HuH-7.5 (cell line): ENCODE results near the gene SECISBP2.
"Not testable (repeated sequence)": the region's sequence is repeated elsewhere in the genome, so short reads cannot be mapped to it uniquely, and the experiment has no call there.

Source experiments
- DNase-seq: peaks from one replicate; pipeline ENCODE4 v3.0.0; 2011; ENCODE audit warnings: low spot score

Gene SECISBP2

DNA sequence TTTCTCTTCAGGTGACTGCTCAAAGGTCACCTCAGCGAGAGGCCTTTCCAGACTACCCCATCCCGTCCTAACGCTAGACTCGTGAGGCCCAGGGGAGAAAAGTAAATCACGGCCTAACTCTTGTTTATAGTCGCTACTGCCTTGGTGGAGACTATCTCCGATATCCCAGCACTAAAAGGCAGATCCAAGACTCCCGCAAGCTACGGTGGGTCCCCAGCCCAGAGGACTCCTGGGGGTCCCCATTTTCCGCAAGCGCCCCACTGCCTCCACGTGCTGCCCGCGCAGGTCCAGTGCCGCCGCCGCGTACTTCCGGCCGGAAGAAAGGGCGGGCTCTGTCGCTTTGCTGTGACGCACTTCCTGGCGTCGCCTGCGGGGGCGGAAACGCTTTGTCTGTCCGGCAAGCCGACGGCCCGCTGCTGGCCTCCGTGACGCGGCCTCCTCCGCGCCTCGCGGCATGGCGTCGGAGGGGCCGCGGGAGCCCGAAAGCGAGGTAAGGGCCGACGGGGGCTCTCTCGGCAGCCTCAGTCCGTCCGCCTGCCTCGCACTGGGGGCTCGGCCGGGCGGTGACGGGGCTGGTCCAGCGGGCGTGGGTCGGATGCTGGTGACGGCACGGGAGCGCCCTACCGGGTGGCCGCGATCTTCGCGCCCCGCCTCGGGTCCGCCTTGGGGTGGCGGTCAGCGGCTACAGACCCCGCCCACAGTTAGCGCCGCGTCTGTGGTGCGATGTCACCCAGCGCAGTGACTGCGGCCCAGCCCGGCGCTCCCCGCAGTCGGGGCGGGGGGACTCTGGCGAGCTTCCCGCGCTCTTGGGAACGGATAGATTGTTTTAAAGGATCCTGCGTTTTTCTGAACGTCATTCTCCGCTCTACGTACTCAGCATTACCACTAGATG, at the start of gene SECISBP2:
Gene SECISBP2 (plus strand): TSS at position 378 of the 892 bp plus-strand sequence. CDS start 77 bp downstream, at position 455.
- peak; percentile 73 for DNase-seq

- DNase-seq: no peak
Observed at GRCh38 chr9:89273528-89274279, 44.6 kb upstream of the SECISBP2 start.

DNA sequence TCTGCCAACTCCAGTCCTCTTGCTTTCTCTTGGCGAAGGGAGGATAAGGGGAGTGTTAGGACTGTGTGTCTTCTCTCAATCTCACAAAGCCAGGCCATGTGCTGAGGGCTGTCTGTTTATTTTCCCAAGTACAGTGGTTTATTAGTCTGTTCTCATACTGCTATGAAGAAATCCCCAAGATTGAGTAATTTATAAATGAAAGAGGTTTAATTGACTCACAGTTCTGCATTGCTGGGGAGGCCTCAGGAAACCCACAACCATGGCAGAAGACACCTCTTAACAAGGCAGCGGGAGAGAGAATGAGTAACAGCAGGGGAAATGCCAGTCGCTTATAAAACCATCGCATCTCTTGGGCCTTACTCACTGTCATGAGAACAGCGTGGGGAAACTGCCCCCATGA, 43.5 kb upstream of the SECISBP2 start:
- DNase-seq: no peak

DNA sequence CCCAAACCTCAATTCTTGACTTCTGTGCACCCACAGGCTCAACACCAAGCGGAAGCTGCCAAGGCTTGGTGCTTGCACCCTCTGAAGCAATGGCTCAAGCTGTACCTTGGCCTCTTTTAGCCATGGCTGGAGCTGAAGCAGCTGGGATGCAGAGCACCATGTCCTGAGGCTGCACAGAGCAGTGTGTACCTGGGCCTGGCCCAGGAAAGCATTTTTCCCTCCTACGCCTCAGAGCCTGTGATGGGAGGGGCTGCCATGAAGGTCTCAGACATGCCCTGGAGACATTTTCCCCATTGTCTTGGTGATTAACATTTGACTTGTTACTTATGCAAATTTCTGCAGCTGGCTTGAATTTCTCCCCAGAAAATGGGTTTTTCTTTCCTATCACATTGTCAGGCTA, 42.3 kb upstream of the SECISBP2 start:
- DNase-seq: not testable (repeated sequence)

DNA sequence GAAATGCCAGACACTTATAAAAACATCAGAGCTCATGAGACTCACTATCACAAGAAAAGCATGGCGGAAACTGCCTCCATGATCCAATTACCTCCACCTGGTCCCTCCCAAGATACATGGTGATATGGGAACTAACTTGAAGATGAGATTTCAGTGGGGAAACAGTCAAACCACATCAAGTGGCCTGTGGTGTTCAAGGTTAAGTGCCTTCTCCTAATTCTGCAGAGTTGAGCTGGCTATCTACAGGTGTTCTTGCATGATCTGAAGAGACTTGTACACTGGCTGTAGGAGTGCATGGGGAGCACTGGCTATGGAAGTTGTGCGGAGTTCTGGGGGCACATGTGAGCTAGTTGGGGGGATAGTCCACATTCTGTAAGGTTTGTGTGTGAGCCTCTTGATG, 41.3 kb upstream of the SECISBP2 start:
- DNase-seq: no peak

- no peak for DNase-seq
Observed at GRCh38 chr9:89277454-89277853, 40.8 kb upstream of the SECISBP2 start.

DNA sequence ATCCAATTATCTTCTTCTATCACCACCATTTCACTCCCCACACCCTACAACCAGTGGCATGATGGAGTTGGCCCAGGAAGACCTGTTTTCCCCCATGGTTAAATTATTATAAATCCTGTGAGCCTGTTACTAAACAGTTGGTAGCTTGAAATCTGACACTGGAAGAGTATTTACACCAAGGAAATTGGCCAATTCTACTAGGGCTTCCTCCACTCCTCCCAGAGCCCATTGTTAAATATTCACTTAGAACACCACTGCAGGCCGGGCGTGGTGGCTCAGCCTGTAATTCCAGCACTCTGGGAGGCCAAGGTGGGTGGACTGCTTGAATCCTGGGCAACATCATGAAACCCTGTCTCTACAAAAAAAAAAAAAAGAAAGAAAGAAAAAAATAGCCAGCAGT, 39.7 kb upstream of the SECISBP2 start:
- no peak for DNase-seq

DNA sequence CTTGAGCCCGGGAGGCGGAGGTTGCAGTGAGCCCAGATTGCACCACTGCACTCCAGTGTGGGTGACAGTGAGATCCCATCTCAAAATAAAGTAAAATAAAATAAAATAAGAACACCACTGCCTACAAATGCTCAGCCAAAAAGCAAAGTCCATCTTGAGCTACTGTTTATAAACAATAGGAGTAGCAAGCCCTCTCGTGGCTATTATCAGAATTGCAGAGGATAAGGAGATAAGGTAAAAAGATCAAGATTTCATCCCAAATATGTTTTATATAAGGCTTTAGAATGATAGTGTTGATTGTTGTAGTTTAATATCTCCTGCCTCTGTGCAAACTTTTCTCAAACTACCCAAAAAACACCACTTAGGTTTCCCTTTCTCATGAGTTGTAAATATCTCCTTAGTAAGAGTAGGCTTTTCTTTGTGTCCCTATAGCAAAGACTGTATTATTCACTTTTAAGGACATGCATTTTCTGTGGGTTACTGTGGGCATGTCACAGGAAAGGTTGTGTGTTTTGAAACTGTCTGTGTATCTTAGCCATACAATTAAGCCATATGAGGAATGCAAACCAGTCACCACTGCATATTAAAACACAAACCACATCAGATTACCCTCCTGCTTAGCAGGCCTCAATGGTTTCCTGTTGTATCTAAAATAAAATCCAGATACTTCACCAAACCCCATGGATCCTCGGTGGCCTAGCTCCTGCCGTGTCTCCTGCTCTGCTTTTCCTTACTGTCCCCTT, 39.1 kb upstream of the SECISBP2 start:
- peak; percentile 21 for DNase-seq

DNA sequence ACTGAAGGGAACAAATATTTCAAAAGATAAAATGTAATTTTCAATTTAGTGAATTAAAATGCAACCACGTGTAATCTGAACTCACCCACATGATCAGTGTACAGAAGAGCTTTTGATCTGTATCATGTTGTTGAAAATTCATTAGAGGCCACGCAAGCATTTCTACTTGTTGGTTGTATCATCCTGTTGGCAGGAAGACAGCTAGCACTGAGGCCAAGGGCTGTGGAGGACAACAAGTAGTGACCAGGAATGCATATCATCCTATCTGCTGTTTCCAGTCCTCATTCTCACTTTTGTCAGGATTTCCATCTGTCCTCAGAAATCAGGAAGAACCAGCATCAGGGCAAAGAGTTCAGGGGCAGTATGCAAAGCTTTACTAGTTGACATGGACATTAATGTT, 37.2 kb upstream of the SECISBP2 start:
- no peak for DNase-seq

DNA sequence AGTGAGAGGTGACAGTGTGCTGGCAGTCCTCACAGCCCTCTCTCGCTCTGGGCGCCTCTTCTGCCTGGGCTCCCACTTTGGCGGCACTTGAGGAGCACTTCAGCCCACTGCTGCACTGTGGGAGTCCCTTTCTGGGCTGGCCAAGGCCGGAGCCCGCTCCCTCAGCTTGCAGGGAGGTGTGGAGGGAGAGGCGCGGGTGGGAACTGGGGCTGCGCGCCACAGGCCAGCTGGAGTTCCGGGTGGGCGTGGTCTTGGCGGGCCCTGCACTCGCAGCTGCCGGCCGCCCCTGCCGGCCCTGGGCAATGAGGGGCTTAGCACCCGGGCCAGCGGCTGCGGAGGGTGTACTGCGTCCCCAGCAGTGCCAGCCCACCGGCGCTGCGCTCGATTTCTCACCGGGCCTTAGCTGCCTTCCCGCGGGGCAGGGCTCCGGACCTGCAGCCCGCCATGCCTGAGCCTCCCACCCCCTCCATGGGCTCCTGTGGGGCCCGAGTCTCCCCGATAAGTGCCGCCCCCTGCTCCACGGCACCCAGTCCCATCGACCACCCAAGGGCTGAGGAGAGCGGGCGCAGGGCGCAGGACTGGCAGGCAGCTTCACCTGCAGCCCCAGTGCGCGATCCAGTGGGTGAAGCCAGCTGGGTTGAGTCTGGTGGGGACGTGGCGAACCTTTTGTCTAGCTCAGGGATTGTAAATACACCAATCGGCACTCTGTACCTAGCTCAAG, 35.9 kb upstream of the SECISBP2 start:
- DNase-seq: not testable (repeated sequence)

DNA sequence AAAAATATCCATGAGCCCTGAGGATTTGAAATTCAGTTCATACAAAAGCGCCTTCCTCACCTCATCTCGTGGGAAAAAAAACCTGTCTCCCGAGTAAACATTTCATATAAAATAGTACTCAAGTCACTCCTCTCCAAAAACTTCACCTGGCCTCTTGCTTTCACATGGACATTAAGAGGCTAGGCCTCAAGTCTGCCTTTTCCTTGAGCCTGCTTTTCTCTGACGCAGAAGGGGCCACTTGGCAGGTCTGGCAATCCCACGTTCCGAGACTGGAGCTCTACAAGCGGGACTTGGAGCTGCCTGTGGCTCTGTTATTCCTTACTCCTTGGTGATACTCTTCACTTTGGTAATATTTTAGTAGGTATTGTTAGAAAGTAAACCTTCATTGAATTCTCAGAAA, 34.2 kb upstream of the SECISBP2 start:
- DNase-seq: no peak

DNA sequence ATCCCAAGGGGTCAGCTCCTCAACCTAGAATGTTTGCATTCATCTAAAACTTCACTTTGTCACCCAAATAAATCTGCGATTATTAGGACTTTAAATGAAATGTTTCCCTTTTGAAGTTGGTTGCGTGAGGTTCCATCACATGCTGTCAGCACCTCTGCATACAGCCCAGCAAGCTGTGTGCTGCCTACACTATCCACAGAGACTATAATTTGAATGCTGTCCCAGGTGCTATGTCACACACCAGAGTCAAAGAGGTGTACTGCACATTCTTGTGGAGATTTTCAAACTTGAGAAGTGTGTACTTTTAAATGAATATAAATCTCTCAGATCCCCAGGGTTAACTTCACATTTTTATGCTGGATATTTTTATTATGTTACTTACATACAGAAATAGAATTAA, 26.6 kb upstream of the SECISBP2 start:
- DNase-seq: no peak

- no peak for DNase-seq
Observed at GRCh38 chr9:89293014-89293413, 25.3 kb upstream of the SECISBP2 start.

DNA sequence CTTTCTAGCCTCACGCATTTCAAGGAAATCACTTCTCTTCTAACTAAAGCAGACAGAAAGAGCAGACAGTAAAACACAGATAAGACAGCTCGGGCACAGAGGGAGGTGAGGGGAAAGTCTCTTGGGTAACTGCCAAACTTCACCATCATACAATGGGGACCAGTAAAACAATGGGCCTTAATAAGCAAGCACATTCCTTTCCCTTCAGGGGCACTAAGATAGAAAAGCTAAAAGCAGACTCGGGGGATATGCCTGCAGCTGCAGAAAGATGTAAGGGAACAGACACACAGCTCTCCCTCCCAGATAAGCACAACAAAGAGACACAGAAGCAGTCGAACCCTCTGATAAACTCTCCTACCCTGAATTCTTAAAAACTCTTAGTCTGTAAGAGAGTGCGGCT, 22.9 kb upstream of the SECISBP2 start:
- DNase-seq: no peak

GRCh38 chr9:89301996-89302395, 16.3 kb upstream of the SECISBP2 start:
- not testable (repeated sequence) for DNase-seq

GRCh38 chr9:89304020-89304833, 14.1 kb upstream of the SECISBP2 start:
- DNase-seq: no peak

GRCh38 chr9:89304834-89305188, 13.5 kb upstream of the SECISBP2 start:
- DNase-seq: no peak

- no peak for DNase-seq
Observed at GRCh38 chr9:89305868-89306267, 12.4 kb upstream of the SECISBP2 start.

- no peak for DNase-seq
Observed at GRCh38 chr9:89309166-89309565, 9.1 kb upstream of the SECISBP2 start.

DNA sequence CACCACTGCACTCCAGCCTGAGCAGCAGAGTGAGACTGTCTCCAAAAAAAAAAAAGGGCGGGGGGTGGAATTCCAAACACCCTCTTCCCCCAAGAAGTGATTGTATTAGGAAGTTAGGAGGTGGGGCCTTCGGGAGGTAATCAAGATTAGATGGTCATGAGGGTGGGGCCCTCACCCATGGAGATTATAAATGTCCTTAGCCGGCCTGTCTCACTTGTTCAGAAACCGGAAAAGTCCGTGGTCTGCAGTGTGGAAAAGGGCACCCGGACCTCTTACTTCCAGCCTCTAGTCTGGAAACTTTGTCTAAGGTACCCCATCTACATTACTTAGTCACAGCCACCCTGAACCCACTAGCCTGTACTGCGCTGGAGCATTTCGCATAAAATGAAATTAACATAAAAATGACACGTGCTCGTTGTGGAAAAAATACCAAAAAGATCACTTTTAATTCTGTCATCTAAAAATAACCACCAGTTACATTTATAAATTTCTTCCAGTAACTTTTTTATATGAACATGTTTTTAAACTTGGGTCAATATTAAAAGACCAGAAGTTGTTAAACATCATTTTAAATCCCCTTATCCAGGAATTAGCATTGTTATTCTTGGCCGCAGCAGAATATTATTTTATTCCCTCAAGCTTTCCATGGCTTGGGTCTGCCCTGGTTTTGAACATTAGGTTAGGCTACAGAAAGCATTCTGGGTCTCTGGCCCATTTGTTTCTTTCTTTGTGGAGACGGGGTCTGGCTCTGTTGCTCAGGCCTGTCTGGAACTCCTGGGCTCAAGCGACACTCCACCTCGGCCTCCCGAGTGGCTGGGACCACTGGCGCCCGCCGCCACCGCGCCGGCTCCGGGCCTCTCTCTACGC, 8.5 kb upstream of the SECISBP2 start:
- no peak for DNase-seq
